H1 (cell line): Measurements from ENCODE around the gene LAMC3. TPM values are rescaled to one million over a fixed set of nuclear protein-coding genes. Genes with fewer than 3 reads are reported as not detected.

Experiments used
- BRCA1 ChIP-seq: IDR thresholded peaks from 2 replicates; pipeline ENCODE4 v1.6.1; 2012; ENCODE audit warnings: low read depth, low read length, improper control_type of control experiment
- CHD1 ChIP-seq: IDR thresholded peaks from 2 replicates; pipeline ENCODE4 v1.6.1; 2012; ENCODE audit warnings: low read depth, low read length, improper control_type of control experiment
- ZNF274 ChIP-seq: IDR thresholded peaks from 2 replicates; pipeline ENCODE4 v1.7.0; 2012; ENCODE audit warnings: low read length, borderline replicate concordance; ENCODE audit errors: extremely low read depth
- polyA plus RNA-seq, 7 experiments: library from polyadenylated mRNA; depleted of rRNA in 3 of 7; stranded (reverse) in 5 of 7; unstranded in 2 of 7; fragments of >200 nt in 5 of 7; fragments of 200-250 nt in 2 of 7; gene quantifications; 1 replicate in 5 of 7; 2 replicates in 1 of 7; 4 replicates in 1 of 7; pipeline versions ENCODE4 v1.2.1 to v1.2.3, GENCODE V29; 2011 to 2013; ENCODE audit warnings: missing spikeins in 2 of 7, mixed read lengths in 2 of 7
- total RNA-seq: library from RNA; stranded (reverse); fragmentation: NEBNext Ultra II Directional; extraction: Animal tissue kit (Norgen Biotek cat#: 25700); gene quantifications from 2 replicates; pipeline ENCODE4 v1.2.1, GENCODE V29; 2021
- TF ChIP-seq, protein P1 (sequence below): IDR thresholded peaks from 2 replicates; pipeline ENCODE4 v1.6.1; 2011; ENCODE audit warnings: low read length, improper control_type of control experiment

Gene LAMC3
- total and polyA plus RNA-seq, 2 of the 8 experiments (the other 6 are each of a cell fraction or from before 2014, with no cell fraction given): 9.3 to 12.3 TPM

DNA sequence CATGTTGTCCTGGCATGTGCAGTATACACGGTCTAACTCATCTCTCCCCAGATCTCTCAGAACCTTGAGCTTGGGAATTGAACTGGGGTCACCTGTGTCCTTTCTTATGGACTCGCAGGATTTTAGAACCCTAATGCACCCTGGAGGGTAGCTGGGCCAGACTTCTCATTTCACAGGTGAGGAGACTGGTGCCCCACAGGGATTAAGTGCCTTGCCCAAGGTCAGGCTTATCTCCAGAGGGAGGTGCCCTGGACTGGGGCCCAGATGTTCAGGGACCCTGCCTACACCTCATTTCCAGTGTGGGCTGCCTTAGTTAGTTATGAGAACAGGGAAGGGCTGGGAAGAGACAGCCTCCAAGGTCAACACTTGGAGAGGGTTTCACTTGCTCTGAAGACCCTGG, 112.4 kb downstream of the LAMC3 start (continued):
- TF ChIP-seq, protein P1, sequence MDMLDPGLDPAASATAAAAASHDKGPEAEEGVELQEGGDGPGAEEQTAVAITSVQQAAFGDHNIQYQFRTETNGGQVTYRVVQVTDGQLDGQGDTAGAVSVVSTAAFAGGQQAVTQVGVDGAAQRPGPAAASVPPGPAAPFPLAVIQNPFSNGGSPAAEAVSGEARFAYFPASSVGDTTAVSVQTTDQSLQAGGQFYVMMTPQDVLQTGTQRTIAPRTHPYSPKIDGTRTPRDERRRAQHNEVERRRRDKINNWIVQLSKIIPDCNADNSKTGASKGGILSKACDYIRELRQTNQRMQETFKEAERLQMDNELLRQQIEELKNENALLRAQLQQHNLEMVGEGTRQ: no peak
- TF ChIP-seq CHD1: no peak
- TF ChIP-seq ZNF274: no peak
- no peak for TF ChIP-seq BRCA1
- TF ChIP-seq, all 59 proteins: peak for 0
